WERI-Rb-1 (cell line): ENCODE results near the gene MAMDC4.

Experiments used
- DNase-seq: peaks from one replicate; pipeline ENCODE4 v3.0.0-alpha.2; 2020
- H3K27ac ChIP-seq: fragments of 250-450 bp; sonication (Bioruptor Pico); 2 replicates; pipeline ENCODE4 v1.5.1; 2020; ENCODE audit warnings: mild to moderate bottlenecking, moderate library complexity
- H3K27me3 ChIP-seq: fragments of 250-450 bp; sonication (Bioruptor Pico); 2 replicates; pipeline ENCODE4 v1.5.1; 2021; ENCODE audit warnings: mild to moderate bottlenecking, low read depth, moderate library complexity; ENCODE audit not compliant: insufficient read depth, severe bottlenecking
- H3K36me3 ChIP-seq: fragments of 250-450 bp; sonication (Bioruptor Pico); 2 replicates; pipeline ENCODE4 v1.5.1; 2020; ENCODE audit warnings: mild to moderate bottlenecking, moderate library complexity
- H3K4me3 ChIP-seq: 2 replicates; pipeline ENCODE4 v1.5.1; 2011; ENCODE audit warnings: low read depth, mild to moderate bottlenecking, control low read depth, low read length
- H3K9me3 ChIP-seq: fragments of 250-450 bp; sonication (Bioruptor Pico); 2 replicates; pipeline ENCODE4 v1.5.1; 2021; ENCODE audit warnings: mild to moderate bottlenecking, moderate library complexity; ENCODE audit not compliant: severe bottlenecking
- TF ChIP-seq, protein P1 (sequence below): IDR thresholded peaks from 2 replicates; pipeline ENCODE4 v1.5.1; 2011; ENCODE audit warnings: low read depth, mild to moderate bottlenecking, control low read depth, inconsistent platforms, low read length

The MAMDC4 gene

DNA sequence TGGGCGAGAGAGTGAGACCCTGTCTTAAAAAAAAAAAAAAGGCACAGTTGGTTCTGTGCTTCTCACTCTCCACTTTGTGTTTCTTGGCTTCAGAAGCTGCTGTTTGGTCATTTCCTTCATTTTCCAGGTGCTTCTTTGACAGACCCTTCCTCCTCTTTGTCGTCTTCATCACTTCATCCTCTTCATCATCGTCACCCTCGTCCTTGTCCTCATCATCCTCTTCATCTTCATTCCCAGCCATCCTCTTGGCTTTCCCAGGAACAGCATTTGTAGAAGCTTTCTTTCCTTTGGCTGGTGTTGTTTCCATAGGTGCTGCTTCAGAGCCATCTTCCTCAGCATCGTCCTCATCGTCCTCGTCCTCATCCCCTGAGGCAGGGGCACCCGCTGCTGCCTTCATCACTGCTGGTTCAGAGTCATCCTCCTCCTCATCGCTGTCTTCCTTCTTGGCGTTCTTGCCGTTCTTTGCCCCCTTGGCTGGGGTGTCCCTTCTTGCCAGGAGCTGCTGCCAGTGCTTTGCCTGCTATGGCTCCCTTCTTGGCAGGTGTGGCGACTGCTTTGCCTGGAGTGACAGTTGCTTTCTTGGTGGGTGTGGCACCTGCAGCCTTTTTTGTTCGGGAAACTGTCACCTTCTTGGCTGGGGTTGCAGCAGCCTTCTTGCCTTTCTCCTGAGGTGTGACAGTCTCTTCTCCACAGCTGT is 37.3 kb upstream of the MAMDC4 start:
- TF ChIP-seq, protein P1, sequence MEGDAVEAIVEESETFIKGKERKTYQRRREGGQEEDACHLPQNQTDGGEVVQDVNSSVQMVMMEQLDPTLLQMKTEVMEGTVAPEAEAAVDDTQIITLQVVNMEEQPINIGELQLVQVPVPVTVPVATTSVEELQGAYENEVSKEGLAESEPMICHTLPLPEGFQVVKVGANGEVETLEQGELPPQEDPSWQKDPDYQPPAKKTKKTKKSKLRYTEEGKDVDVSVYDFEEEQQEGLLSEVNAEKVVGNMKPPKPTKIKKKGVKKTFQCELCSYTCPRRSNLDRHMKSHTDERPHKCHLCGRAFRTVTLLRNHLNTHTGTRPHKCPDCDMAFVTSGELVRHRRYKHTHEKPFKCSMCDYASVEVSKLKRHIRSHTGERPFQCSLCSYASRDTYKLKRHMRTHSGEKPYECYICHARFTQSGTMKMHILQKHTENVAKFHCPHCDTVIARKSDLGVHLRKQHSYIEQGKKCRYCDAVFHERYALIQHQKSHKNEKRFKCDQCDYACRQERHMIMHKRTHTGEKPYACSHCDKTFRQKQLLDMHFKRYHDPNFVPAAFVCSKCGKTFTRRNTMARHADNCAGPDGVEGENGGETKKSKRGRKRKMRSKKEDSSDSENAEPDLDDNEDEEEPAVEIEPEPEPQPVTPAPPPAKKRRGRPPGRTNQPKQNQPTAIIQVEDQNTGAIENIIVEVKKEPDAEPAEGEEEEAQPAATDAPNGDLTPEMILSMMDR, result no peak
- Histone ChIP-seq H3K27ac (no peak overlapping the region), H3K36me3 (peaks cover 72% of the 10 kb centered on the region), H3K9me3 (no peaks in the 10 kb centered on the region), H3K4me3 (no peak overlapping the region), H3K27me3 (no peaks in the 10 kb centered on the region)
- DNase-seq, result no peak

DNA sequence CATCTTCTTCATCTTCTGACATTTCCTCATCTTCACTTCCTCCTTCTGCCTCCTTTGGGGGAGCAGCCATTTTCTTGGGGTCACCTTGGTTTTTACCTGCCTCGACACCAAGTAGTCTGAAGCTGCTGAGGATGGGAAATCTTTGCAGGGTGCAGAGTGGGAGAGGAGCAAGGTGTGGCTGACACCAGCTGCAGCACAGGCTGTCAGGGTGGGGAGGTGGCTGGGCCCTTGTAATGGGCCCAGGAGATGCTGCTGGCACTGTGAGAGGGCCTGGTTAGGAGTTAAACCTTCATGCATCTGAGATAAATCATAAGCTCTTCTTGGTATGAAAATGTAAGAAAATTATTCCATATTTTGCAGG is 36.7 kb upstream of the MAMDC4 start:
- Histone ChIP-seq H3K4me3 (no peak overlapping the region), H3K27ac (no peak overlapping the region), H3K27me3 (no peaks in the 10 kb centered on the region), H3K36me3 (peaks cover 67% of the 10 kb centered on the region), H3K9me3 (no peaks in the 10 kb centered on the region)
- TF ChIP-seq, protein P1, result no peak
- DNase-seq, result no peak

DNA sequence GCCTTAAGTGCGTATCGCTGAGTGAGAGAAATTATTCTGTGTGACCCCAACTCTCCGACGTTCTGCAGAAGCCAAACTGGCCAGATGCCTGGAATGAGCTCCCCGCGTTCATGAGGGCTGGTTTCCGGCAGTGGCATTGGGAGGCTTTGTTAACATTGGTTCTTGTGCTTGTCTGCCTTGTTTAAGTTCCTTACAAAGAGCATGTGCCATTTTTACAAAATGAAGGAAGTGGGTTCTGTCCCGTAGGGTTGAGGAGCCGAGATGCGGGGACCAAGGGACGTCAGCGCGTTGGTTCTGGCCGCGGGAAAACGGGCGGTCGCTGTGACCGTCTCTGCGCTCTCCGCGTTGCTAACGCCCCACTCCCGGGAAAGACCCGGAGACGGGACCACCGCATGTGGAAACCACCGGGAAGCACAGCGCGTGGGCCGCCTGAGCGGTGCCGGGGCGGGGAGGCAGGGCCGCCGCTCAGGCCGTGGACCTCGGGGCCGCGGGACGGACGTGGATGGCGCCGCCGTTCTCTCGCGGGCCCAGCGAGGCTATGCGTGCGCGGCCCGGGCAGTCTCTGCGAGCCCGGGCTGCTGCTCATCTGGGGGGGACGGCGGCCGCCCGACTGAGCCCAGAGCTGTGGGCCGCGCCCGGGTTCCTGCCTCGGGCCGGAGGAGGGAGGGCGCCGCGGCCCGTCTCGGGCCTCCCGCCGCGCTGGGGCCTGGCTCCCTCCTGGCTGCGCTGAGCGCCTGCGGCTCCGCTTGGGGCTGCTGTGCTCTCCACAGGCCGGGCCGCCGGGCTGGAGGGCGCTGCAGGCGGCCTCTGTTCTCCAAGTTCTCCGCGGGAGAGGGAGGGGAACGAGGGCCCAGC is 30.9 kb upstream of the MAMDC4 start:
- H3K4me3 ChIP-seq, result no peak overlapping the region
- no peak overlapping the region for H3K27ac ChIP-seq
- DNase-seq, result no peak

DNA sequence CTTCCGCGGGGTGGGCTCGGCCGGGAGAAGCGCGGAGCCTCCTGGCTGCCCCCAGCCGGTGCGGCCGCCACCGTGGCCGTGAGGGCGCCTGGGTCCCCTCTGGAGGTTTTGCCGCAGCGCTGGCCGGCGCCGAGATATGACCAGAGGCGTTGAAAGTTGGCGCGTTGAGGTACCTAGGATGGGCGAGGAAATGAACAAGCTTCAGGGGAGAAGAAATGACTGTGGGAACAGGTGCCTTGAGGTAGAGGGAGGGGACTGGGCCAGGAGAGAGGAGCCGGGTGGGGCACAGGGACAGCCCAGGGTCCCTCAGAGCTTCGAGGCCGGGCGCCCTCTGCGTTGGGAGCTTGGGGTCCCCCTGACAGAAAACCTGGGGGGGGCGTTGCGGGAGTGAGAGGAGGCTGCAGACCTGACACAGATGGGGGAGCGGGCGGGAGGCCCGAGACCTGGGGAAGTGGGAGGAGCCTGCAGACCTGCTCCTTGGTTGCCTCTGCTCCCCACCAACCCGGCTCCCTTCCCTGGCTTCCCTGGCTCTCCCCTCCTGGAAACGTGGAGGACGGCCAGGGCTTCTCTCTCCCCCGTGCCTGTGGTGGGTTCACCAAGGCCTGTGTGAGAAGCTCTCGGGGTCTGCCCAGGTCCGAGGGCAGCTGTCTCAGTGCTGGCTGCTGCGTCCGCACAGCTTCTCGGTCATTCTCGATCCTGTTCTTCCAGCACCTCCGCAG is 30.2 kb upstream of the MAMDC4 start:
- no peak for DNase-seq
- H3K4me3 ChIP-seq, result no peak overlapping the region
- no peaks in the 10 kb centered on the region for H3K9me3 ChIP-seq
- H3K27me3 ChIP-seq, result no peaks in the 10 kb centered on the region
- H3K36me3 ChIP-seq, result peaks cover 42% of the 10 kb centered on the region
- TF ChIP-seq, protein P1, result no peak
- H3K27ac ChIP-seq, result no peak overlapping the region

More for the DNA sequence above, 30.9 kb upstream of the MAMDC4 start:
- TF ChIP-seq, protein P1, result no peak
- no peaks in the 10 kb centered on the region for H3K9me3 ChIP-seq
- H3K36me3 ChIP-seq, result peaks cover 40% of the 10 kb centered on the region
- no peaks in the 10 kb centered on the region for H3K27me3 ChIP-seq

DNA sequence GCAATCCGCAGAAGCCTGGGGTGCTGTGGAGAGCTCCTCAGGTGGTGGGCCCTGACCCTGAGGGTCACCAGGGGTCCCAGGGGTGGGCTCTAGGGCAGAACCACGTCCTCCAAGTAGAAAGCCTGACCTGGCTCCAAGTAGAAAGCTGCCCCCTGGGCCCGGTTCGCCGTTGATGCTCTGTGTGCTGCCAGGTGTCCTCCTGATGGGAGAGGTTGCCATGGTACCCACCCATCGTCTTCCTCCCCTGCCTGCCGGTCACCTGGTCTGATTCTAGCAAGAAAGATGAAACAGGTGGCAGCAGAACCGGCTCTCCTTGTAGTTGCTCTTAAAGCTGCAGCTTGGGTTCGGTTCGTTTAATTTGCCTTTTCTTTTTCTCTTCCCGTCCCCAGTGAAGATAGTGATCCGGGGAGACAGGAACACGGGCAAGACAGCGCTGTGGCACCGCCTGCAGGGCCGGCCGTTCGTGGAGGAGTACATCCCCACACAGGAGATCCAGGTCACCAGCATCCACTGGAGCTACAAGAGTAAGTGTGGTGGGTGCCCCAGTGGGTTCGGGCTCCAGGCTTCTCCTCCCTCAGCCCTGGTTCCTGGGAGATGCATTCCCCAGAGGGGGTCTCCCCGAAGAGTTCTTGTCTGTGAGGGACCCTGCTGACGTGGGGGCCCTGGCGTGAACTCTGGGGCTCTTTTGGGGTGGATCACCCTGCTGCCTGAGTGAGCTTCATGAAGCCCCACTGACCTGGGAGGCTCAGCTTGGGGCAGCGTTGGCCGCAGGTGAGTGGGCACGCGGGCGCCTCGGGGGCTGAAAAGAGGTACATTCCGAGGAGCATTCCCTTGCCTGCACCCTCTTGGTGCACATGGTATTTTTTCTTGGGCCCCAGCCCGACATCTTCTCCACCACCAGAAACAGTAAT is 28.8 kb upstream of the MAMDC4 start:
- no peak for DNase-seq
- H3K27ac ChIP-seq, result no peak overlapping the region
- no peaks in the 10 kb centered on the region for H3K9me3 ChIP-seq
- H3K27me3 ChIP-seq, result no peaks in the 10 kb centered on the region
- peaks cover 53% of the 10 kb centered on the region for H3K36me3 ChIP-seq
- TF ChIP-seq, protein P1, result no peak
- H3K4me3 ChIP-seq, result no peak overlapping the region
